PC-3 (cell line): ENCODE measurements around the gene ARSD. TPM values are rescaled to one million over a fixed set of nuclear protein-coding genes. Genes with fewer than 3 reads are reported as not detected.

Experiments
- ATAC-seq: fragments of 200-7000 bp; cut with Tn5 transposase; 2 replicates; pipeline ENCODE4 v1.9.1; 2020; ENCODE audit warnings: mild to moderate bottlenecking, moderate library complexity
- BruUV-seq: library from RNA; stranded (reverse); fragments of 400-500 nt; replicated peaks from 2 replicates; lab custom pipeline; 2021; lab: Mats Ljungman, UMichigan
- CTCF ChIA-PET: fragments of 300-600 bp; sonication (Branson Sonifier 250); formaldehyde crosslinking; loops from one replicate; lab custom pipeline; 2022; ENCODE audit warnings: antibody characterized with exemption; lab: Charles Lee
- POLR2A ChIA-PET: fragments of 300-600 bp; sonication (Branson Sonifier 250); formaldehyde crosslinking; loops from one replicate; lab custom pipeline; 2022; ENCODE audit warnings: antibody characterized with exemption; ENCODE audit not compliant: unreplicated experiment; lab: Charles Lee
- DNase-seq: peaks from one replicate; pipeline ENCODE4 v3.0.0-alpha.2; 2015
- H2AFZ ChIP-seq: fragments of 300-600 bp; sonication (generic); 2 replicates; pipeline ENCODE4 v1.6.0; 2016; ENCODE audit warnings: antibody characterized with exemption, low read length
- H3F3A ChIP-seq: fragments of 300-600 bp; sonication (generic); one replicate; pipeline ENCODE4 v1.6.0; 2017; ENCODE audit warnings: antibody characterized with exemption, low read length, control low read depth, mild to moderate bottlenecking; ENCODE audit not compliant: unreplicated experiment
- H3K27ac ChIP-seq: fragments of 300-600 bp; sonication (generic); 2 replicates; pipeline ENCODE4 v1.5.1; 2016; ENCODE audit warnings: mild to moderate bottlenecking, low read length
- H3K27me3 ChIP-seq: fragments of 300-600 bp; sonication (generic); 2 replicates; pipeline ENCODE4 v1.6.1; 2016; ENCODE audit warnings: low read length, mixed read lengths
- H3K36me3 ChIP-seq: fragments of 300-600 bp; sonication (generic); 2 replicates; pipeline ENCODE4 v1.6.1; 2016; ENCODE audit warnings: low read depth, mixed run types, low read length, mixed read lengths
- H3K4me1 ChIP-seq: fragments of 300-600 bp; sonication (generic); 2 replicates; pipeline ENCODE4 v1.5.1; 2016; ENCODE audit warnings: low read length; ENCODE audit not compliant: insufficient read depth
- H3K4me2 ChIP-seq: fragments of 300-600 bp; sonication (generic); 2 replicates; pipeline ENCODE4 v1.6.0; 2016; ENCODE audit warnings: low read length
- H3K4me3 ChIP-seq: fragments of 300-600 bp; sonication (generic); 2 replicates; pipeline ENCODE4 v1.5.1; 2016; ENCODE audit warnings: mild to moderate bottlenecking, low read length, mixed read lengths
- H3K79me2 ChIP-seq: fragments of 300-600 bp; sonication (generic); 2 replicates; pipeline ENCODE4 v1.6.1; 2017; ENCODE audit warnings: low read length, mixed read lengths
- H3K9ac ChIP-seq: fragments of 300-600 bp; sonication (generic); 2 replicates; pipeline ENCODE4 v1.6.0; 2016; ENCODE audit warnings: mild to moderate bottlenecking, low read length
- H3K9me2 ChIP-seq: fragments of 300-600 bp; sonication (generic); replicated peaks from 2 replicates; pipeline ENCODE4 v1.6.1; 2016; ENCODE audit warnings: mixed run types, low read length, mixed read lengths
- H3K9me3 ChIP-seq: fragments of 300-600 bp; sonication (generic); 2 replicates; pipeline ENCODE4 v1.6.1; 2016; ENCODE audit warnings: low read length, mixed read lengths
- H4K20me1 ChIP-seq: fragments of 300-600 bp; sonication (generic); 2 replicates; pipeline ENCODE4 v1.6.1; 2016; ENCODE audit warnings: low read length, mixed read lengths
- CTCF ChIP-seq: fragments of 300-600 bp; sonication (generic); conservative IDR thresholded peaks from 2 replicates; pipeline ENCODE4 v1.5.1; 2017; ENCODE audit warnings: antibody characterized with exemption, low read depth, mild to moderate bottlenecking, low read length
- EZH2 ChIP-seq: fragments of 300-600 bp; sonication (generic); IDR thresholded peaks from one replicate; pipeline ENCODE4 v1.6.1; 2017; ENCODE audit warnings: antibody characterized with exemption, mild to moderate bottlenecking, low read length; ENCODE audit not compliant: unreplicated experiment
- EZH2phosphoT487 ChIP-seq: fragments of 300-600 bp; sonication (generic); IDR thresholded peaks from 2 replicates; pipeline ENCODE4 v1.6.1; 2018; ENCODE audit warnings: mild to moderate bottlenecking, antibody characterized with exemption, low read length, borderline replicate concordance
- intact Hi-C: fragments of 100-400 bp; cut with micrococcal nuclease; formaldehyde crosslinking; loops from 2 replicates; pipeline ENCODE4 v1.9.0; 2023
- total RNA-seq: library from RNA; depleted of rRNA; stranded (reverse); fragments of >200 nt; gene quantifications from 2 replicates; pipeline ENCODE4 v1.2.3, GENCODE V29; 2014

Gene ARSD
- total RNA-seq, 1 experiment from 2014 or later: 13.8 TPM

- Histone ChIP-seq H3K36me3 (no peaks in the 10 kb centered on the region), H2AFZ (no peak overlapping the region), H3K4me2 (no peak overlapping the region), H4K20me1 (no peaks in the 10 kb centered on the region), H3K27me3 (no peaks in the 10 kb centered on the region), H3K4me3 (no peak overlapping the region), H3K9me2 (no peaks in the 10 kb centered on the region), H3K9me3 (no peaks in the 10 kb centered on the region), H3K9ac (no peak overlapping the region), H3K79me2 (no peaks in the 10 kb centered on the region), H3K27ac (no peak overlapping the region), H3F3A (no peaks in the 10 kb centered on the region), H3K4me1 (no peaks in the 10 kb centered on the region)
- TF ChIP-seq EZH2 (no peak), EZH2phosphoT487 (no peak), CTCF (no peak)
- ATAC-seq (no peak), DNase-seq (peak; percentile 39)
- ChIA-PET CTCF (no interaction called here), POLR2A (no interaction called here)
- BruUV-seq: no TSS peak
- intact Hi-C loops: no loop called here
Observed at GRCh38 chrX:2933125-2933900, 4.2 kb upstream of the ARSD start.

GRCh38 chrX:2931612-2932011, 2.5 kb upstream of the ARSD start:
- CTCF ChIA-PET: no interaction called here
- ATAC-seq: no peak
- intact Hi-C loops: no loop called here

More at GRCh38 chrX:2931612-2932011, 2.5 kb upstream of the ARSD start:
- DNase-seq: no peak
- Histone ChIP-seq H3K4me2 (no peak overlapping the region), H2AFZ (no peak overlapping the region), H3K36me3 (no peaks in the 10 kb centered on the region), H3K79me2 (no peaks in the 10 kb centered on the region), H3K9me2 (no peaks in the 10 kb centered on the region), H3K9me3 (no peaks in the 10 kb centered on the region), H3K4me3 (no peak overlapping the region), H3K27ac (no peak overlapping the region), H3K27me3 (no peaks in the 10 kb centered on the region), H4K20me1 (no peaks in the 10 kb centered on the region), H3K9ac (no peak overlapping the region), H3K4me1 (no peaks in the 10 kb centered on the region), H3F3A (no peaks in the 10 kb centered on the region)
- TF ChIP-seq EZH2: no peak
- no peak for TF ChIP-seq EZH2phosphoT487
- no peak for TF ChIP-seq CTCF
- POLR2A ChIA-PET: no interaction called here
- BruUV-seq: no TSS peak
